ENCODE results near the gene MTG1.
"Not testable (repeated sequence)": the region's sequence is repeated elsewhere in the genome, so short reads cannot be mapped to it uniquely, and the experiment has no call there.

MTG1 gene

GRCh38 chr10:133439517-133440461 is 45.8 kb downstream of the MTG1 start:
- 98% methylated on average over 22 of the region's 25 CpGs for WGBS (ENCODE audit: insufficient coverage)
- CTCF ChIA-PET = interaction anchor here (0.7 to 1.0 kb wide), 2 partner anchors 67 to 80 kb away, joined by 3 to 4 read pairs; no protein-coding TSS in a partner anchor
- H3K4me1 ChIP-seq (ENCODE audit: control extremely low read depth in 1 of 4, control insufficient read depth in 4 of 4, insufficient read depth in 4 of 4, low read length in 3 of 4) = peaks cover 0 to 20% (median 17%) of the 10 kb centered on the region in 4 experiments
- no peak overlapping the region for H3K4me3 ChIP-seq (ENCODE audit: control insufficient read depth in 1 of 7, extremely low read depth in 1 of 7, insufficient read depth in 4 of 7, low read depth in 2 of 7, low read length in 6 of 7)
- POLR2A ChIA-PET = interaction anchor here (0.6 to 0.7 kb wide), 2 partner anchors 24 to 1477 kb away, joined by 3 read pairs; no protein-coding TSS in a partner anchor
- H3K9me3 ChIP-seq (ENCODE audit: control extremely low read depth in 1 of 5, control insufficient read depth in 4 of 5, insufficient read depth in 2 of 5, low read depth in 1 of 5, low read length in 4 of 5) = peaks cover 0 to 2% (median 0%) of the 10 kb centered on the region in 5 experiments
- H3K27ac ChIP-seq (ENCODE audit: insufficient read depth in 1 of 2, low read depth in 1 of 2, low read length in 2 of 2, poor library complexity in 1 of 2, severe bottlenecking in 2 of 2) = no peak overlapping the region
- no peaks in the 10 kb centered on the region for H3K36me3 ChIP-seq (ENCODE audit: control insufficient read depth in 4 of 4, insufficient read depth in 4 of 4, low read length in 3 of 4)
- no peak for DNase-seq
- H3K27me3 ChIP-seq (replicated peaks in 2 of 5; ENCODE audit: control insufficient read depth in 4 of 5, insufficient read depth in 5 of 5, low read length in 4 of 5) = no peaks in the 10 kb centered on the region

- H3K4me3 ChIP-seq (ENCODE audit: control insufficient read depth in 1 of 7, extremely low read depth in 1 of 7, insufficient read depth in 4 of 7, low read depth in 2 of 7, low read length in 6 of 7) = no peak overlapping the region
- H3K27me3 ChIP-seq (replicated peaks in 2 of 5; ENCODE audit: control insufficient read depth in 4 of 5, insufficient read depth in 5 of 5, low read length in 4 of 5) = no peaks in the 10 kb centered on the region
- H3K36me3 ChIP-seq (ENCODE audit: control insufficient read depth in 4 of 4, insufficient read depth in 4 of 4, low read length in 3 of 4) = no peaks in the 10 kb centered on the region
- peaks cover 0 to 12% (median 7%) of the 10 kb centered on the region in 5 experiments for H3K9me3 ChIP-seq (ENCODE audit: control extremely low read depth in 1 of 5, control insufficient read depth in 4 of 5, insufficient read depth in 2 of 5, low read depth in 1 of 5, low read length in 4 of 5)
- H3K27ac ChIP-seq (ENCODE audit: insufficient read depth in 1 of 2, low read depth in 1 of 2, low read length in 2 of 2, poor library complexity in 1 of 2, severe bottlenecking in 2 of 2) = no peak overlapping the region
- ChIA-PET CTCF (interaction anchor here (1.0 kb wide), 1 partner anchor 66 kb away, joined by 4 read pairs; no protein-coding TSS in a partner anchor), POLR2A (interaction anchor here (0.6 to 0.7 kb wide), 2 partner anchors 8 to 1478 kb away, joined by 3 read pairs; no protein-coding TSS in a partner anchor)
- peaks cover 0 to 20% (median 17%) of the 10 kb centered on the region in 4 experiments for H3K4me1 ChIP-seq (ENCODE audit: control extremely low read depth in 1 of 4, control insufficient read depth in 4 of 4, insufficient read depth in 4 of 4, low read length in 3 of 4)
- WGBS (ENCODE audit: insufficient coverage) = 94% methylated on average over 12 of the region's 18 CpGs
- DNase-seq = no peak
Observed at GRCh38 chr10:133440633-133441285, 46.8 kb downstream of the MTG1 start.

- H3K27me3 ChIP-seq (replicated peaks in 2 of 5; ENCODE audit: control insufficient read depth in 4 of 5, insufficient read depth in 5 of 5, low read length in 4 of 5); H3K27ac ChIP-seq (ENCODE audit: insufficient read depth in 1 of 2, low read depth in 1 of 2, low read length in 2 of 2, poor library complexity in 1 of 2, severe bottlenecking in 2 of 2); DNase-seq; POLR2A ChIA-PET; H3K4me3 ChIP-seq (ENCODE audit: control insufficient read depth in 1 of 7, extremely low read depth in 1 of 7, insufficient read depth in 4 of 7, low read depth in 2 of 7, low read length in 6 of 7); H3K36me3 ChIP-seq (ENCODE audit: control insufficient read depth in 4 of 4, insufficient read depth in 4 of 4, low read length in 3 of 4); CTCF ChIA-PET: not testable (repeated sequence)
- Histone ChIP-seq H3K9me3 (ENCODE audit: control extremely low read depth in 1 of 5, control insufficient read depth in 4 of 5, insufficient read depth in 2 of 5, low read depth in 1 of 5, low read length in 4 of 5) (peaks cover 0 to 16% (median 10%) of the 10 kb centered on the region in 5 experiments), H3K4me1 (ENCODE audit: control extremely low read depth in 1 of 4, control insufficient read depth in 4 of 4, insufficient read depth in 4 of 4, low read length in 3 of 4) (peaks cover 0 to 20% (median 17%) of the 10 kb centered on the region in 4 experiments)
- 100% methylated on average over 10 of the region's 21 CpGs for WGBS (ENCODE audit: insufficient coverage)
Observed at GRCh38 chr10:133441356-133441755, 47.4 kb downstream of the MTG1 start.

- peaks cover 0 to 21% (median 13%) of the 10 kb centered on the region in 5 experiments for H3K9me3 ChIP-seq (ENCODE audit: control extremely low read depth in 1 of 5, control insufficient read depth in 4 of 5, insufficient read depth in 2 of 5, low read depth in 1 of 5, low read length in 4 of 5)
- H3K27ac ChIP-seq (ENCODE audit: insufficient read depth in 1 of 2, low read depth in 1 of 2, low read length in 2 of 2, poor library complexity in 1 of 2, severe bottlenecking in 2 of 2) = no peak overlapping the region
- H3K4me1 ChIP-seq (ENCODE audit: control extremely low read depth in 1 of 4, control insufficient read depth in 4 of 4, insufficient read depth in 4 of 4, low read length in 3 of 4) = peaks cover 0 to 20% (median 17%) of the 10 kb centered on the region in 4 experiments
- ChIA-PET POLR2A (no interaction called here), CTCF (interaction anchor here (1.0 kb wide), 1 partner anchor 10 kb away, joined by 3 read pairs; no protein-coding TSS in a partner anchor)
- H3K27me3 ChIP-seq (replicated peaks in 2 of 5; ENCODE audit: control insufficient read depth in 4 of 5, insufficient read depth in 5 of 5, low read length in 4 of 5) = peaks cover 0 to 3% (median 0%) of the 10 kb centered on the region in 5 experiments
- DNase-seq = no peak
- no peaks in the 10 kb centered on the region for H3K36me3 ChIP-seq (ENCODE audit: control insufficient read depth in 4 of 4, insufficient read depth in 4 of 4, low read length in 3 of 4)
- H3K4me3 ChIP-seq (ENCODE audit: control insufficient read depth in 1 of 7, extremely low read depth in 1 of 7, insufficient read depth in 4 of 7, low read depth in 2 of 7, low read length in 6 of 7) = peak overlapping the region in 1 of 7 experiments; percentile 9
- 98% methylated on average over 9 of the region's 12 CpGs for WGBS (ENCODE audit: insufficient coverage)
Observed at GRCh38 chr10:133441780-133442179, 47.8 kb downstream of the MTG1 start.

- Histone ChIP-seq H3K4me3 (ENCODE audit: control insufficient read depth in 1 of 7, extremely low read depth in 1 of 7, insufficient read depth in 4 of 7, low read depth in 2 of 7, low read length in 6 of 7) (peak overlapping the region in 1 of 7 experiments; percentile 9), H3K36me3 (ENCODE audit: control insufficient read depth in 4 of 4, insufficient read depth in 4 of 4, low read length in 3 of 4) (no peaks in the 10 kb centered on the region), H3K27ac (ENCODE audit: insufficient read depth in 1 of 2, low read depth in 1 of 2, low read length in 2 of 2, poor library complexity in 1 of 2, severe bottlenecking in 2 of 2) (no peak overlapping the region), H3K27me3 (replicated peaks in 2 of 5; ENCODE audit: control insufficient read depth in 4 of 5, insufficient read depth in 5 of 5, low read length in 4 of 5) (peaks cover 0 to 3% (median 0%) of the 10 kb centered on the region in 5 experiments), H3K9me3 (ENCODE audit: control extremely low read depth in 1 of 5, control insufficient read depth in 4 of 5, insufficient read depth in 2 of 5, low read depth in 1 of 5, low read length in 4 of 5) (peaks cover 0 to 25% (median 19%) of the 10 kb centered on the region in 5 experiments), H3K4me1 (ENCODE audit: control extremely low read depth in 1 of 4, control insufficient read depth in 4 of 4, insufficient read depth in 4 of 4, low read length in 3 of 4) (peaks cover 0 to 20% (median 17%) of the 10 kb centered on the region in 4 experiments)
- ChIA-PET CTCF (interaction anchor here (1.0 kb wide), 1 partner anchor 9 kb away, joined by 3 read pairs; no protein-coding TSS in a partner anchor), POLR2A (no interaction called here)
- DNase-seq = peak; percentile 44 to 87 (median 80)
- 64% methylated on average over 19 of the region's 23 CpGs for WGBS (ENCODE audit: insufficient coverage)
Observed at GRCh38 chr10:133442191-133442966, 48.4 kb downstream of the MTG1 start.

Data from common myeloid progenitor, CD34-positive (primary cell).